ENCODE data around the gene CNOT10.

CNOT10 gene

DNA sequence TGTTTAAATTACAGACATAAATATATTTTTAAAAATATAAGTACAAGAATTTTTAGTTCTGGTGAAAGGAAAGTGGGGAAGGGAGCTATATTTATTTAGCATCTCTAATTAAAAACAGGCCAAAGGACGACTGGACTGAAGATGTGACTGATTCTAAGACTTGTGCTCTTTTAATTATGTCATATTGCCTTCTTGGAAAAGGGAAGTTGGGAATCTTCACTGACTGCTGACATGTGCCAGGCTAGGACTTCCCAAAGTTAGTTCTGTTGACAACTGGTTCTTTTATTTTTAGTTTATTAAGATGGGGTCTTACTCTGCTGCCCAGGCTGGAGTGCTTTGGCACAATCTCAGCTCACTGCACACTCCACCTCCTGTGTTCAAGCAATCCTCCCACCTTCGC is 13.5 kb downstream of the CNOT10 start:
- no peak overlapping the region for H3K27ac ChIP-seq
- no peak for TF ChIP-seq ZFX (IDR thresholded peaks at IDR 0.05; ENCODE audit: borderline replicate concordance)
- TF ChIP-seq, protein P1, sequence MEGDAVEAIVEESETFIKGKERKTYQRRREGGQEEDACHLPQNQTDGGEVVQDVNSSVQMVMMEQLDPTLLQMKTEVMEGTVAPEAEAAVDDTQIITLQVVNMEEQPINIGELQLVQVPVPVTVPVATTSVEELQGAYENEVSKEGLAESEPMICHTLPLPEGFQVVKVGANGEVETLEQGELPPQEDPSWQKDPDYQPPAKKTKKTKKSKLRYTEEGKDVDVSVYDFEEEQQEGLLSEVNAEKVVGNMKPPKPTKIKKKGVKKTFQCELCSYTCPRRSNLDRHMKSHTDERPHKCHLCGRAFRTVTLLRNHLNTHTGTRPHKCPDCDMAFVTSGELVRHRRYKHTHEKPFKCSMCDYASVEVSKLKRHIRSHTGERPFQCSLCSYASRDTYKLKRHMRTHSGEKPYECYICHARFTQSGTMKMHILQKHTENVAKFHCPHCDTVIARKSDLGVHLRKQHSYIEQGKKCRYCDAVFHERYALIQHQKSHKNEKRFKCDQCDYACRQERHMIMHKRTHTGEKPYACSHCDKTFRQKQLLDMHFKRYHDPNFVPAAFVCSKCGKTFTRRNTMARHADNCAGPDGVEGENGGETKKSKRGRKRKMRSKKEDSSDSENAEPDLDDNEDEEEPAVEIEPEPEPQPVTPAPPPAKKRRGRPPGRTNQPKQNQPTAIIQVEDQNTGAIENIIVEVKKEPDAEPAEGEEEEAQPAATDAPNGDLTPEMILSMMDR (IDR thresholded peaks at IDR 0.05) = no peak

DNA sequence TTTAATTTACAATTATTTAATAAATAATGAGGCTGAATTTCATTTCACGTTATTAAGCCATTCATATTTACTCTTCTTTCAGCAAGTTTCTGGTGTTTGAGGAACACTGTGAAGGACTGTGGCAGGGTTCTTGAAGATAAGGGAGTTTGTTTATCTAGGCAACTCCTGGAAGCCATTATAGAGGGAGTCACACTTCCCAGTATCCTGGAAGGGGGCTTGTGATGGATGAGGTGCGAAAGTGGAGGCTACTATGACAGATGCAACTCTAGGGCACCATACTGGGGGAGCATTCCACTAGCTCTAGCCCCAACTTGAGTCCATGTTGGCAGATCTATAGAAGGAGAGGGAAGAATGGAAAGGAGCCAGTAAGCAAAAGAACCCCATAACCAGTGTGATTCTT is 14.4 kb downstream of the CNOT10 start:
- H3K27ac ChIP-seq = no peak overlapping the region
- no peak for TF ChIP-seq ZFX (IDR thresholded peaks at IDR 0.05; ENCODE audit: borderline replicate concordance)
- TF ChIP-seq, protein P1 (IDR thresholded peaks at IDR 0.05) = no peak

DNA sequence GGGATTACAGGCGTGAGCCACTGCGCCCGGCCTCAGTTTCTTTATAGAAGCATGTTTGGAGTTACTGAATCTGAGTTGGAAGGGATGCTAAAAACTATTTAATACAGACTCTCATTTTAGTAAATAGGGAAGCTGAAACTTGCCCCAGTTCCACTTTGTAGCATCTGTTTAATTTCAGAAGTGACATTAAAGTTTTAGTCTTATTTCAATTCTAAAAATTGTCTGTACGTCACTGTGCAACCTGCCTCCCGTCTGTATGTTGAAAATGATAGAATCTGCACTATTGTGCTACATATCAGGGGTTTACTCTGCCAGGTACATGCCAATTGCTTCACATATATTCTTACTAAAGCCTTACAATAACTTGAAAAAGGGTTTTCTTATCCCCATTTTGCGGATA is 15.3 kb downstream of the CNOT10 start:
- TF ChIP-seq, protein P1 (IDR thresholded peaks at IDR 0.05) = no peak
- TF ChIP-seq ZFX (IDR thresholded peaks at IDR 0.05; ENCODE audit: borderline replicate concordance) = no peak
- no peak overlapping the region for H3K27ac ChIP-seq

DNA sequence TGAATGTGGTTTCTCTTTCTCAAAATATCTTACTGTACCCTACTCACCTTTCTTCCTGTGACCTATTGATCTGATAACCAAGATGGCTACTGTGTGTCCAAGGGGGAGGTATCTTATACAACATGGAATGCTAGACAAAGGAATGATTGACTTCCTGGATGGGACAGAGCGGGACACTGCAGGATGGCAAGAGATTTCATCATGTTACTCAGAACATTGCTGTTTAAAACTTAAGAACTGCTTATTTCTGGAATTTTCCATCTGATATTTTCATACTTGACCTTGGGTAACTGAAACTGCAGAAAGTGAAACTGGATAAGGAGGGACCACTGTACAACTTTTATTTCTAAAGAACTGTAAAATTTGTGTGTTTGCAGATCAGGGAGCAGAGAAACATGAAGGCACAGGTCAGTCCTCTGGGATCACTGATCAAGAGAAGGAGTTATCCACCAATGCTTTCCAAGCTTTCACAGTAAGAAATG is 18.5 kb downstream of the CNOT10 start:
- TF ChIP-seq, protein P1 (IDR thresholded peaks at IDR 0.05) = no peak
- no peak for TF ChIP-seq ZFX (IDR thresholded peaks at IDR 0.05; ENCODE audit: borderline replicate concordance)
- H3K27ac ChIP-seq = no peak overlapping the region

DNA sequence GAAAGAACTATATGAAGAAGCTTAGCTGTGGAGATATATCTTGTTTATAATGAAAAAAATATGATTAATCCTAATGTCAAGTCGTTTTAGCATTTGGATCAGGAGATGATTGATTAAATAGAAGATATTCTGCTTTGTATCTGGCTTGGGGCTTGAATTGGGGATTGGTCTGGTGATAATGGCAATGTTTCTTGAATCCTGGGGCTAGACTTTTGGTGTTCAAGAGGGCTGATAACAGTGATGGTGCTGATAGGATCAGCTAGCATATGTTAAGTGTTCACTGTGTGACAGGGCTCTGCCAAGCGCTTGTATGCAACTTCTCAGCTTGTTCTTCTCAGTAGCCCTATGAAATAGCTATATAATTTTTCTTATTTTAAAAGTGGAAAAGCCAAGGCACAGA is 20.2 kb downstream of the CNOT10 start:
- H3K27ac ChIP-seq = no peak overlapping the region
- TF ChIP-seq, protein P1 (IDR thresholded peaks at IDR 0.05) = no peak
- no peak for TF ChIP-seq ZFX (IDR thresholded peaks at IDR 0.05; ENCODE audit: borderline replicate concordance)

DNA sequence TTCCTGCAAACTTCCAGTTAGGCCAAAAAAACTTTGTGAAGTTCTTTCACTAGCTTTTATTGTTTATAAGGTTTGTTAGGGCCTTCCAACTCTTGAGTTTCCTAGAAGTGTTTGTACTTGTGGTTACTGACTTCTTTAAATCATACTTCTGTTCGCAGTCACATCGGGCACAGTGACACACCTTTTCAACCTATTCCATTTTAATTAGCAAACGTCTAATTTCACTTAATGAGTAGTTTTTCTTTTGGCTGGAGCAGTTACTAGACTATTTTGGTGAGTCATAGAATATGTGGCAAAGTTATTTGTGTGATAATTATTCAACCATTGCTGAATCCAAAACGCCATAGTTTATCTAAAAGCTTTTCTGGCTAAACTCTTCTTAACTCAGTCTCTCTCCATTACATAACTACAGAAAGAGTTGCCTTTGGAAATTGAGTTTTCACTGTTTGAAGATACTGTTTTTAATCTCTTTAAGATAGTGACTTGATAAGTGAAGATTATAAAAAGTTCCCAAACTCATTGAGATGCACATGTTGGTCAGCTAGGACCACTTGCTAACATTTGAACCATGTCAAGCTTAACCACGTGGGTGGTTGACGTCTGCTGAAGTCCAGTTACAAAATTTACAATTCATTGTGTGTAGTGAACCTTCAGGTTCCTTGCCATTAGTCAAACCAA is 21.5 kb downstream of the CNOT10 start:
- no peak for TF ChIP-seq ZFX (IDR thresholded peaks at IDR 0.05; ENCODE audit: borderline replicate concordance)
- no peak overlapping the region for H3K27ac ChIP-seq

DNA sequence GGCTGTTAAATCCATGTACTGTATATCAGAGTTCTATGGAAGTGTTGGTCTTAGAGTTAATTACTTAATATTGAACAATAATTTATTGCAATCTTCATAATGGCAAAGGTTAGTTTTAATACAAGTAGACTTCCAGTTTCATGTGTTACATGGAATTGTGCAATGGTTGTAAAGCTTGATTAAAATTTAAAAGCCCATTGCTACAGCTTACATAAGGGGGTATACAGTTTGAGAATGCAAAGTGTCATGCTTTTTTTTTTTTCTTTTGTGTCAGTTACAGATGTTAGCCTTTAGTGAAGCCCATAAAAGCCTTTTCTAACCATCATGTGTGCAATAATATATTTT is 22.0 kb downstream of the CNOT10 start:
- TF ChIP-seq, protein P1 (IDR thresholded peaks at IDR 0.05) = no peak
- H3K27ac ChIP-seq = no peak overlapping the region

All from 22Rv1 (cell line).